ENCODE data around the gene ZBTB16. TPM values are rescaled to one million over a fixed set of nuclear protein-coding genes. Genes with fewer than 3 reads are reported as not detected.

The ZBTB16 gene
- total and polyA plus RNA-seq, 4 donors = 21.4 to 224 (median 102) TPM

DNA sequence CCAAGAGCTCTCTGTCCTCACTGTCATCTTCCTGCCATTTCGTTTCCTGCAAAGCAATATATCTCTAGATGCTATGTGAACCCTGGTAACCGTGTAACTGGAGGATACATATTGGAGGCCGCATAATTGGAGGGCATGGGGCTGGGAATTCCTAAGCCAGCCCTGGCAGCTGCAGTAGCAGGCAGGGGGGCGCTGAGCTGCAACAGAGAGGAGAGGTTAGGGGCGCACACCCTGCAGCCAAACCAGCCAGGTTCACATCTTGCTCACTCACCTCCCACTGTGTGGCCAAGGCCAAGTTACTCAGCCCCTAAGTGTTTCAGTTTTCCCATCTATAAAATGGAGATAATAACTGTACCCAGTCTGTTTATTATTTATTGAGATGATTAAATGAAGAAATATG is 39.9 kb upstream of the ZBTB16 start:
- no peaks in the 10 kb centered on the region for H3K9me3 ChIP-seq (ENCODE audit: control insufficient read depth in 4 of 4, insufficient read depth in 3 of 4, low read length in 3 of 4)
- no peaks in the 10 kb centered on the region for H3K36me3 ChIP-seq (ENCODE audit: control insufficient read depth in 4 of 4, insufficient read depth in 4 of 4, low read length in 4 of 4)
- DNase-seq (no peak), ATAC-seq (ENCODE audit: insufficient read depth, low FRiP score) (no peak)
- H3K27ac ChIP-seq (ENCODE audit: low read depth in 1 of 2, low read length in 1 of 2) = no peak overlapping the region
- WGBS, 2 donors = 87 to 94% methylated on average over 5 of the region's 5 CpGs
- no peak overlapping the region for H3K9ac ChIP-seq (ENCODE audit: insufficient read depth in 1 of 2, low read length in 2 of 2)
- H3K4me1 ChIP-seq (ENCODE audit: control insufficient read depth in 5 of 5, insufficient read depth in 5 of 5, low read length in 5 of 5) = no peaks in the 10 kb centered on the region
- TF ChIP-seq, protein P1, sequence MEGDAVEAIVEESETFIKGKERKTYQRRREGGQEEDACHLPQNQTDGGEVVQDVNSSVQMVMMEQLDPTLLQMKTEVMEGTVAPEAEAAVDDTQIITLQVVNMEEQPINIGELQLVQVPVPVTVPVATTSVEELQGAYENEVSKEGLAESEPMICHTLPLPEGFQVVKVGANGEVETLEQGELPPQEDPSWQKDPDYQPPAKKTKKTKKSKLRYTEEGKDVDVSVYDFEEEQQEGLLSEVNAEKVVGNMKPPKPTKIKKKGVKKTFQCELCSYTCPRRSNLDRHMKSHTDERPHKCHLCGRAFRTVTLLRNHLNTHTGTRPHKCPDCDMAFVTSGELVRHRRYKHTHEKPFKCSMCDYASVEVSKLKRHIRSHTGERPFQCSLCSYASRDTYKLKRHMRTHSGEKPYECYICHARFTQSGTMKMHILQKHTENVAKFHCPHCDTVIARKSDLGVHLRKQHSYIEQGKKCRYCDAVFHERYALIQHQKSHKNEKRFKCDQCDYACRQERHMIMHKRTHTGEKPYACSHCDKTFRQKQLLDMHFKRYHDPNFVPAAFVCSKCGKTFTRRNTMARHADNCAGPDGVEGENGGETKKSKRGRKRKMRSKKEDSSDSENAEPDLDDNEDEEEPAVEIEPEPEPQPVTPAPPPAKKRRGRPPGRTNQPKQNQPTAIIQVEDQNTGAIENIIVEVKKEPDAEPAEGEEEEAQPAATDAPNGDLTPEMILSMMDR (IDR thresholded peaks at IDR 0.05; ENCODE audit: control extremely low read depth, extremely low read depth) = no peak
- no peaks in the 10 kb centered on the region for H3K27me3 ChIP-seq (ENCODE audit: control insufficient read depth in 3 of 3, insufficient read depth in 3 of 3, low read length in 2 of 3)
- no peak overlapping the region for H3K4me3 ChIP-seq

DNA sequence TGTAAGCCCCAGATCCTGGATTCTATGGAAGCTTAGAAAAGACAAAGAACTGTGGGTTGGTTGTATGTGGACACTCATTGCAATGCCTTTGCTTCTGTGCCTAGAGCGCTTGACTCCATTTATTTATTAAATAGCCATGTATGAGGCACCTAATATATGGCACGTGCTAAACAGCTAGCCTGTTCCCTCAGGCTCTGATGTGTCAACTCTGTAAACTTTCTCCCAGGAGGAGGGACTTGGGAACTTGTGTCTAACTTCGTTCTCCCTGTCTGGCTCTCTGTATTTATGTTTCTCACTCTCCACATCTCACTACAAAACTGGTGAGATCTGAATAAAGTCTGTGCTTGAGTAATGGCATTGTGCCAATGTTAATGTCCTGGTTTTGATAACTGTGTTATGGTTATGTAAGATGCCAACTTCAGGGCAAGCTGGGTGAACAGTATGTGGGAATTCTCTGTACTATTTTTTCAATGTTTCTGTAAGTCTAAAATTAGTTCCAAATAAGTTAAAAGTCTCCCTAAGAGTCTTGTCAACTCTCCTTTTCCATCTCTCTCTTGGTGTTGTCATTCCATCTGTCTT is 34.1 kb upstream of the ZBTB16 start:
- DNase-seq (peak in 1 of 3 donors; percentile 13), ATAC-seq (ENCODE audit: insufficient read depth, low FRiP score) (no peak)
- no peak overlapping the region for H3K4me3 ChIP-seq
- H3K9me3 ChIP-seq (ENCODE audit: control insufficient read depth in 4 of 4, insufficient read depth in 3 of 4, low read length in 3 of 4) = no peaks in the 10 kb centered on the region
- no peaks in the 10 kb centered on the region for H3K36me3 ChIP-seq (ENCODE audit: control insufficient read depth in 4 of 4, insufficient read depth in 4 of 4, low read length in 4 of 4)
- 59 to 77% methylated on average over 3 of the region's 3 CpGs for WGBS, 2 donors
- TF ChIP-seq, protein P1 (IDR thresholded peaks at IDR 0.05; ENCODE audit: control extremely low read depth, extremely low read depth) = no peak
- no peak overlapping the region for H3K9ac ChIP-seq (ENCODE audit: insufficient read depth in 1 of 2, low read length in 2 of 2)
- peaks cover 0 to 3% (median 3%) of the 10 kb centered on the region in 3 donors for H3K27me3 ChIP-seq (ENCODE audit: control insufficient read depth in 3 of 3, insufficient read depth in 3 of 3, low read length in 2 of 3)
- peaks cover 0 to 5% (median 0%) of the 10 kb centered on the region in 5 donors for H3K4me1 ChIP-seq (ENCODE audit: control insufficient read depth in 5 of 5, insufficient read depth in 5 of 5, low read length in 5 of 5)
- H3K27ac ChIP-seq (ENCODE audit: low read depth in 1 of 2, low read length in 1 of 2) = no peak overlapping the region

DNA sequence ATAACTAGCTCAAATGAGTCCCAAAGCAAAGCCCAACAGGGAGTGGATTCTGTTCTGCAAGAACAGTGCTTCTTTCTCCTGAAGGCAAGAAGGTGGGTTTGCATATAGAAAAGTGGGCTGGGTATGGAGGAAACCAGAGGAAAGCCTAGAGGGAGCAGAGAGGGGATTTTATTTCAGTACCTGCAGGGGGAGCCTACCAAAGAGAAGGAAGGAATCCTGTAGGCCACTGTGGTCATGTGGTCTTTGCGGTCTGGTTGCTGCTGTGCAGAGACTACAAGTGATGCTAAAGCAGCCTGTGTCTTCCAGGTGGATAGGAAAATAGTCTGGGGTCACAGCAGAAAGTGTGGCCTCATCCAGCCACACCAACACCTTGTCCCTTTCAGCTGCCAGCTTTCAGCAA is 33.2 kb upstream of the ZBTB16 start:
- WGBS, 2 donors = 12 to 36% methylated on average over 1 of the region's 1 CpG
- H3K27me3 ChIP-seq (ENCODE audit: control insufficient read depth in 3 of 3, insufficient read depth in 3 of 3, low read length in 2 of 3) = peaks cover 0 to 3% (median 3%) of the 10 kb centered on the region in 3 donors
- H3K4me1 ChIP-seq (ENCODE audit: control insufficient read depth in 5 of 5, insufficient read depth in 5 of 5, low read length in 5 of 5) = peaks cover 0 to 5% (median 0%) of the 10 kb centered on the region in 5 donors
- ATAC-seq (ENCODE audit: insufficient read depth, low FRiP score) = no peak
- TF ChIP-seq, protein P1 (IDR thresholded peaks at IDR 0.05; ENCODE audit: control extremely low read depth, extremely low read depth) = no peak
- peak in 1 of 3 donors; percentile 16 for DNase-seq
- no peaks in the 10 kb centered on the region for H3K36me3 ChIP-seq (ENCODE audit: control insufficient read depth in 4 of 4, insufficient read depth in 4 of 4, low read length in 4 of 4)
- H3K9ac ChIP-seq (ENCODE audit: insufficient read depth in 1 of 2, low read length in 2 of 2) = no peak overlapping the region
- H3K27ac ChIP-seq (ENCODE audit: low read depth in 1 of 2, low read length in 1 of 2) = no peak overlapping the region
- no peak overlapping the region for H3K4me3 ChIP-seq
- no peaks in the 10 kb centered on the region for H3K9me3 ChIP-seq (ENCODE audit: control insufficient read depth in 4 of 4, insufficient read depth in 3 of 4, low read length in 3 of 4)

DNA sequence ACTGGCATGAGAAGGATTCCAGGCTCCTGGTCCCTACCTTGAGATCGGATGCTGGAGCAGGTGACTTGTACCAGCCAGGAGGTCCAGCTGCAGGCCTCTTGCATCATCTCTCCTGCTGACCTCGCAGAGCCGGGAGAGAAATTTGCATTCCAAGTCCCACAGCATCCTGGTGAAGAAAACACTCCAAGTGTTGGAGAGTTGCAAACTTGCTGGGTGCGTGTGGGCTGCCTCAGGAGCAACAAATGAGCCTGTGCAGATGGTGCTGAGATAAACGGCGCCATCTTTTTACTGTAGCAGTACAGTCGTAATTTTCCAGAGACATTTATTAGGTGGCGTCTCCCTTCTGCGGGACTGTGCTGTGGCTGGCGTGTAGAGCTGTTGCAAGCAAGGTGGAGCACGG is 32.1 kb upstream of the ZBTB16 start:
- H3K9me3 ChIP-seq (ENCODE audit: control insufficient read depth in 4 of 4, insufficient read depth in 3 of 4, low read length in 3 of 4) = no peaks in the 10 kb centered on the region
- 82 to 90% methylated on average over 11 of the region's 11 CpGs for WGBS, 2 donors
- H3K36me3 ChIP-seq (ENCODE audit: control insufficient read depth in 4 of 4, insufficient read depth in 4 of 4, low read length in 4 of 4) = no peaks in the 10 kb centered on the region
- H3K27ac ChIP-seq (ENCODE audit: low read depth in 1 of 2, low read length in 1 of 2) = no peak overlapping the region
- TF ChIP-seq, protein P1 (IDR thresholded peaks at IDR 0.05; ENCODE audit: control extremely low read depth, extremely low read depth) = no peak
- H3K9ac ChIP-seq (ENCODE audit: insufficient read depth in 1 of 2, low read length in 2 of 2) = no peak overlapping the region
- no peak overlapping the region for H3K4me3 ChIP-seq
- peaks cover 0 to 5% (median 0%) of the 10 kb centered on the region in 5 donors for H3K4me1 ChIP-seq (ENCODE audit: control insufficient read depth in 5 of 5, insufficient read depth in 5 of 5, low read length in 5 of 5)
- DNase-seq (no peak), ATAC-seq (ENCODE audit: insufficient read depth, low FRiP score) (no peak)
- H3K27me3 ChIP-seq (ENCODE audit: control insufficient read depth in 3 of 3, insufficient read depth in 3 of 3, low read length in 2 of 3) = peaks cover 0 to 3% (median 3%) of the 10 kb centered on the region in 3 donors
